Kidney epithelial cell (primary cell): ENCODE measurements around the gene IGFBP7. TPM values are rescaled to one million over a fixed set of nuclear protein-coding genes. Genes with fewer than 3 reads are reported as not detected.

Experiments
- DNase-seq: peaks from one replicate; pipeline ENCODE4 v3.0.0-alpha.2; 2010; ENCODE audit warnings: low read depth
- H3K27me3 ChIP-seq: 2 replicates; pipeline ENCODE4 v1.6.0; 2011; ENCODE audit warnings: low read length; ENCODE audit not compliant: control insufficient read depth, insufficient read depth
- H3K36me3 ChIP-seq: 2 replicates; pipeline ENCODE4 v1.5.1; 2011; ENCODE audit warnings: low read length; ENCODE audit not compliant: control insufficient read depth, insufficient read depth
- H3K4me3 ChIP-seq: 2 replicates; pipeline ENCODE4 v1.5.1; 2011; ENCODE audit warnings: low read depth, mild to moderate bottlenecking, control low read depth, low read length
- total RNA-seq: library from RNA; depleted of rRNA; stranded (reverse); fragments of >200 nt; gene quantifications from 2 replicates; pipeline ENCODE4 v1.2.3, GENCODE V29; 2015
- TF ChIP-seq, protein P1 (sequence below): IDR thresholded peaks from 2 replicates; pipeline ENCODE4 v1.5.1; 2011; ENCODE audit warnings: mild to moderate bottlenecking, moderate library complexity, low read length, control low read depth, inconsistent platforms; ENCODE audit not compliant: insufficient read depth, poor library complexity, severe bottlenecking

The IGFBP7 gene
- total RNA-seq, 1 donor from 2014 or later = 1,134 TPM

- H3K4me3 ChIP-seq = no peak overlapping the region
- no peaks in the 10 kb centered on the region for H3K27me3 ChIP-seq
- peaks cover 2% of the 10 kb centered on the region for H3K36me3 ChIP-seq
- DNase-seq = no peak
- TF ChIP-seq, protein P1, sequence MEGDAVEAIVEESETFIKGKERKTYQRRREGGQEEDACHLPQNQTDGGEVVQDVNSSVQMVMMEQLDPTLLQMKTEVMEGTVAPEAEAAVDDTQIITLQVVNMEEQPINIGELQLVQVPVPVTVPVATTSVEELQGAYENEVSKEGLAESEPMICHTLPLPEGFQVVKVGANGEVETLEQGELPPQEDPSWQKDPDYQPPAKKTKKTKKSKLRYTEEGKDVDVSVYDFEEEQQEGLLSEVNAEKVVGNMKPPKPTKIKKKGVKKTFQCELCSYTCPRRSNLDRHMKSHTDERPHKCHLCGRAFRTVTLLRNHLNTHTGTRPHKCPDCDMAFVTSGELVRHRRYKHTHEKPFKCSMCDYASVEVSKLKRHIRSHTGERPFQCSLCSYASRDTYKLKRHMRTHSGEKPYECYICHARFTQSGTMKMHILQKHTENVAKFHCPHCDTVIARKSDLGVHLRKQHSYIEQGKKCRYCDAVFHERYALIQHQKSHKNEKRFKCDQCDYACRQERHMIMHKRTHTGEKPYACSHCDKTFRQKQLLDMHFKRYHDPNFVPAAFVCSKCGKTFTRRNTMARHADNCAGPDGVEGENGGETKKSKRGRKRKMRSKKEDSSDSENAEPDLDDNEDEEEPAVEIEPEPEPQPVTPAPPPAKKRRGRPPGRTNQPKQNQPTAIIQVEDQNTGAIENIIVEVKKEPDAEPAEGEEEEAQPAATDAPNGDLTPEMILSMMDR = no peak
Observed at GRCh38 chr4:57044996-57045395, 65.2 kb downstream of the IGFBP7 start.

DNA sequence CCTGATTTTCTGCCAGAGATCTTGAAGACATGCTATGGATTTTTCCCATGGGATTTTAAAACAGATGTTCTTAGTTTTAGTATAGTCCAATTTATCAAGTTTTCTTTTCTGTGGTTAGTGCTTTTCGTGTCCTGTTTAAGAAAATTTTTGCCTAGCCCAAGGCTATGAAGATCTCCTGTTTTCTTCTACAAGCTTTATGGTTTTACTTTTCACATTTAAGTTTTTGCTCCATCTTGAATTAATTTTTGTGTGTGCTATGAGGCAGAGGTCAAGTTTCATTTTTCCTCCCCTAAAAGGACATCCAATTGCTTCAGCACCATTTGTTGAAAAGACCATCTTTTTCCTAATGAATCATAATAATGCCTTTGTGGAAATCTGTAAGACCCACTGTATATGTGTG, 65.9 kb downstream of the IGFBP7 start:
- Histone ChIP-seq H3K4me3 (no peak overlapping the region), H3K27me3 (no peaks in the 10 kb centered on the region), H3K36me3 (peaks cover 2% of the 10 kb centered on the region)
- TF ChIP-seq, protein P1 = no peak
- DNase-seq = no peak

DNA sequence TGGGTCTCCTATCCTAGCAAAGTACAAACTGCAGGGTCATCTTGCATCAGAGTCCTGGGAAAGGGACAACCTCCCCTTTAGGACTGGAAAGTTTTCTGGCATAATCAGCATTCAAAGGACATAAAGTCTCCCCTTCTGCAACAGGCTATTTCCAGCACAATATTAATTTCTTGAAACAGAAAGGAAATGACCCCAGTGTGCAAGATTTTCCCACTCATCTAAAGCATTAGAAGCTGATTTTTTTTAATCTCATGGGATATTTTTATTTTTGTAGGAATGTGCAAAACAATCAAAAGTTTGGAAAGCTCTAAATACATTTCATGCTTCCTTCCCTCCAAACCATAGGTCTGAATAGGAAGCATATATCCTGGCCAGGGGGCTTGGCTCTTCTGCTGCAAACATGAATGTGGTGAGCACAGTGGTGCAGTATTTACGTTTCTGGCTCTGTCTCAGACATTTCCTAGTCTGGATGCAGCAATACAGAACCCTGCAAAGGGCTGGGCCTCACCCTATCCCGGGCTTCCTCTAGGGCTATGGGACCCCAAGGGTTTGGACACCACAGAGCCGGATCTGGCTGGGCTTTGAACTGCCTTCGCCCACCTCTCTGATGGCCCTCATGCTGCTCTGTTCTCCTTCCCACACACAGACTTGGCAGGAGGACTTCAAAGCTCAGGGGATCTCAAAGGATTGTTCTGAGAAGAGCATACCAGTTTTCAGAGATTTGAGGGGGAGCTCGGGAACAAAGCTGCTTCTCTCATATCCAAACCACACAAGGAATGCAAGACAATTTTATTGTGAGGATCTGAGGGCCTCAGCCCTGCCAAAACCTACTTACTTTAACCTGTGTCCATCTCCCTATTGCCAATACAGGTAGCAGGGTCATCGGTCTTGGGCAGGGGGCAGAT, 66.6 kb downstream of the IGFBP7 start:
- TF ChIP-seq, protein P1 = no peak

DNA sequence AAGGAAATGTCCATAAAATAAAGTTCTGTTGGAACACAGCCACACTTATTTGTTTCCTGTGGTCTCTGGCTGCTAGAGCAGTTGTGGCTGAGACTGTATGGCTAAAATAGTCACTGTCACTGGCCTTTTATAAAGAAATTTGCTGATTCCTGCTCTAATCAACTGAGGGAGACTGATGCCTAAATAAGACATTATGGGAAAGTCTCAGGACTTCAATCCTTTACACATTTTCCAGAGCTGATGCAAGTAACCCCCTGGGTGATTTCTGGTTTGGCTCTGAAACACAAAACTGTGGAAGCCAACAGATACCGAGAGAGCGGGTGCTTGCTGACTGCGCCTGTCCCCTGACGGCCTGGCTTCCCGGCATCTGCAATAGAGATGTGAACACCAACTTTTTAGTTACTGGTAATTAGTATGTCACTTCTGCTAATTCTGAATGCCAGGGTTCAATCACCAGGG, 67.4 kb downstream of the IGFBP7 start:
- no peak for DNase-seq
- no peaks in the 10 kb centered on the region for H3K27me3 ChIP-seq

More for the DNA sequence above, 66.6 kb downstream of the IGFBP7 start:
- Histone ChIP-seq H3K4me3 (no peak overlapping the region), H3K36me3 (peaks cover 2% of the 10 kb centered on the region), H3K27me3 (no peaks in the 10 kb centered on the region)
- DNase-seq = no peak

DNA sequence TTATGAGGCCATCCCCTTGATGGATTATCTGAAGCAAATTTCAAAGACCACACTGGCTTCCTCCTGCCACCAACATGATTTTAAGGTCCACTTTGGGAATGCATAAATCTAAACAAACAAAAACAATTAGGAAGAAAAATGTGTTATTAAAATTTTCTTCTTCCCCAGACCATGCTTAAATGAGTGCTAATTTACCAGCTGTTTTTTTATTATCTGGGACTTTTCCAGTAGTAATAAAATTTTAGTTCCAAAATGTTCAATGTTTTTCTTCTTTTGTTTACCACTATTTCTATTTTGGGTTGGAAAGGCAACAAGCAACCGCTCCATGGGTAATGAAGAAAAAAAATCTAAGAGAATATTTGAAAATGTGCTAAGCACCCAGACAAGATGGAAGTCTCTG, 69.2 kb downstream of the IGFBP7 start:
- Histone ChIP-seq H3K36me3 (peaks cover 3% of the 10 kb centered on the region), H3K4me3 (no peak overlapping the region), H3K27me3 (no peaks in the 10 kb centered on the region)
- DNase-seq = no peak
- TF ChIP-seq, protein P1 = no peak

More for the DNA sequence above, 67.4 kb downstream of the IGFBP7 start:
- TF ChIP-seq, protein P1 = no peak
- H3K4me3 ChIP-seq = no peak overlapping the region
- peaks cover 2% of the 10 kb centered on the region for H3K36me3 ChIP-seq
